HG02588 (cell line): Measurements from ENCODE around the gene QSOX2.

Experiments used
- ATAC-seq: cut with Tn5 transposase; IDR thresholded peaks from one replicate; pipeline ENCODE4 v1.9.1; 2021; ENCODE audit warnings: mild to moderate bottlenecking, moderate library complexity; ENCODE audit not compliant: unreplicated experiment

Gene QSOX2

DNA sequence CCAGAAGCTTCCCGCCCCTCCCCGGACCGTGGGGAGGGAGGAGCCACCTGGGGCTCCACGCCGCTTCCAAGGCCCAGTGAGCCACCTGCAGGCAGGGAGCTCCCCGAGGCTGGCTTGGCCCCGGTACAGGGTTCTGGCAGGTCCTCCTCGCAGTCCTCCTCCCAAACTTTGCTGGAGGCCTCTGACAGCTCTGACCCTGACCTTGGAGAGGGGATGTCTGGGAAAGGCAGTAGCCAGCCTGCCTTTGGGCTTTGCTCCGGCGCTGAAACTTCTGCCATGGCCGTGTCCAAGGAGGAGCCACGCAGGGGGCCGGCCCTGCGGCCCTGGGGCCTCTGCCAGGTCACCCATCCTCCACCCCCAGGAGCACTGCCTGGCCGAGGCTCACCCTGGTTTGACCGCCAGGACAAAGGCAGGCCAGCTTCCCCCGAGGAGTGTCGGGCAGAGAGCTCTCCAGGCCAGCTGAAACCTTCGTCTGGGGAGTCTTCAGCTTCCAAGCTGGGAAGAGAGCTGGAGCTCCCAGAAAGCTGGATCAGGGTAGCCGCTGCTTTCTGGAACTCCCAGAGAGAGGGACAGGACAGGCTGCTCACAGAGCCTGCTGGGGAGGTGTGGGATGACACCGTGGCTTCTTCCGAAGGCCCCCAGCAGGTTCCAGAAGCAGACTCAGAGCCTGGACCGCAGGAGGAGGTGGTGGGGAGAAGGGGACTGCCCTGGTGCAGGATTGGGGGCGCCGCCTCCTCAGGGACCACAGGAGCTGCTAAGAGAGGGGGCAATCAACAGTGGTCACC, 9.0 kb upstream of the QSOX2 start:
- ATAC-seq = no peak

DNA sequence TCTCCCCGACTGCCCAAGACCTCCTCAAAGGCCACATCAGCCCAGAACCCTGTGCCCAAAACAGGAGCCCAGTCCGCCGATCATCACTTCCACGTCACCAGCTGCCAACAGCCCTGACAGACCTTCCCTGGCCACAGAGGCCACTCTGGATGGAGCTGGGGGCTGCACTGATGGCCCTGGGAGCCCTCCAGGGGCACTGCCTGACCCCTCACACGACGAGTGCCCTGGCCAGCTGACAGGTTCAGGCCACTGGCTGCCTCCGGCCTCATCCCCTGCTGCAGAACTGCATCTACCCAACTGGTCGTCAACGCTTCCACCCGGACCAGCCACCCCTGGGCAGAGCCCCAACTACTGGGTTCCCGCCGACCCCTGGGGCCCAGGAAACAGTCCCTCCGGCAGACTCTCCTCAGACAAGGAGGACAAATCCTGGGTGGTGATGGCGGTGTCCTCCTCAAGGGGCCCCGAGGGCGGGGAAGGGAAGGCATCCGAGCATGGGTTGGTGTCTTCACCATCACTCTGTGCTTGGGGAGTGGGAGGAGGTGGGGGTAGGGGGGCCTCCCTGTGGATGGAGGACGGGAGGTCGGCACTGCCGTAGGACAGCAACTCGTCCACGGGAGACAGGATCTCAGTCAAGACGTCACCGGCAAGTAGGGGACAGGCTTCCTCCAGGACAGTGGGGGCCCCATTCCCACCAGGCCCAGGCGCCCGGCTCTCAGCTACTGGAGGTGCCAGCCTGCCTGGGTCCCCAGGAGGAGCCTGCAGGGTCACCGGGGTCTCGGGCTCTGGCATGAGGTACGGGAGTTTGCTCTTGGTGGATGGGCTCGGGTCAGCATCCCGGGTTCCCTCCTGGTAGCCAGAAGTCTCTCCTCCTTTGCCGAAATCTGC, 7.9 kb upstream of the QSOX2 start:
- no peak for ATAC-seq

DNA sequence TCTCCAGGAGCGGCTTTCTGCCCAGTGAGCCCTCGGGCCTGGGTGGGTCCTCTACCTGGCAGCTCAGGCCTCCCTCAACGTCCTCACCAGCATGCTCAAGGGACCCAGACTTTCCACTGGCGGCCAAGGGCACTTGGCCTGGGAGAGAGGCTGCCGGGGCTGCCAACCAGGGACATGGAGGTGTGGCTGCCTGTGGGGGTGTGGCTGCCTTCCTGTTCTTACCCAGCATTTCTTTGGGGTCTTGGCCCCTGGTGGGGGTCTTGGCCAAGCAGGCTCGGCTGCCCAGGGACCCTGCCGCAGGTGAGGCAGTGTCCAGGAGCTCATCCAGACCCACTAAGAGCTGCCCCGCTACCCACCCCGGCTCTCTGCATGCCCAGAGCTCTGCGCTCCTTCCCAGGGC, 7.2 kb upstream of the QSOX2 start:
- ATAC-seq = no peak

DNA sequence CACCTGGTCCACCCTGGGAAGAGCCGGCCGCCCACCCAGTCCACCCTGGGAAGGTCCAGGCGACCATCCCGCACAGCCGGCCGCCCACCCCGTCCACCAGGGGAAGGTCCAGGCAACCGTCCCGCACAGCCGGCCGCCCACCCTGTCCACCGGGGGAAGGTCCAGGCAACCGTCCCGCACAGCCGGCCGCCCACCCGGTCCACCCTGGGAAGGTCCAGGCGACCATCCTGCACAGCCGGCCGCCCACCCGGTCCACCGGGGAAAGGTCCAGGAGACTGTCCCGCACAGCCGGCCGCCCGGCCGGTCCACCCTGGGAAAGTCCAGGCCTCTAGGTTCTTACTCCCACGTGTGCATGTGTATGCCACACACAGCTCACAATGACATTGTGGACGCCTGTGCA, 6.7 kb upstream of the QSOX2 start:
- ATAC-seq = no peak

DNA sequence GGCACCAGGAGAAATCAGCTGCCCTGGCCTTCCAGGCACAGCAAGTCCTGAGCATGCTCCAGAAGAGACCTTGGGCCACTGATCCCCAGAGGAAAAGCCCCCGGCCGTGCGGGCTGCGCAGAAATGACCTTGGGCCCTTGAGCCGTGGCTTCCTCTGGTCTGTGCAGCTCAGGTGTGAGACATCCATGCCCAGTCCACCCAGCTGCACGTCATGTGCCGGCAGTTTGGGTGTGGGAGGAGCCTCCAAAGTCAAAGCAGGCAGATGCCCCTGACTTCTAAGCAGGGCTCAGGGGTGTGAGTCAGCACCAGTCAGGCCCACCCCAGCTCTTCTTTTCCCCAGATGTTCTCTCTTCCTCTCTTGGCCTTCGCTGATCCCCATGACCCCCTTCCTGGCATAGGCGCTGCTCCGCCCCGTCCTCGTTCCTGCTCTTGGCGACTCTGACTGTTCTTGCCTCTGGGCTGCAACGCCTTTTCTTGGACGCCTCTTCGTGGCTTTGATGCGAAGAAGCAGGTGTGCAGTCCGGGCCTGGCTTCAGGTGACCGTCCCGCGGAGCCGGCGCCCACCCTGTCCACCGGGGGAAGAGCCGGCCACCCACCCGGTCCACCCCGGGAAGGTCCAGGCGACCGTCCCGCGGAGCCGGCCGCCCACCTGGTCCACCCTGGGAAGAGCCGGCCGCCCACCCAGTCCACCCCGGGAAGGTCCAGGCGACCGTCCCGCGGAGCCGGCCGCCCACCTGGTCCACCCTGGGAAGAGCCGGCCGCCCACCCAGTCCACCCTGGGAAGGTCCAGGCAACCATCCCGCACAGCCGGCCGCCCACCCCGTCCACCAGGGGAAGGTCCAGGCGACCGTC, 5.9 kb upstream of the QSOX2 start:
- no peak for ATAC-seq

DNA sequence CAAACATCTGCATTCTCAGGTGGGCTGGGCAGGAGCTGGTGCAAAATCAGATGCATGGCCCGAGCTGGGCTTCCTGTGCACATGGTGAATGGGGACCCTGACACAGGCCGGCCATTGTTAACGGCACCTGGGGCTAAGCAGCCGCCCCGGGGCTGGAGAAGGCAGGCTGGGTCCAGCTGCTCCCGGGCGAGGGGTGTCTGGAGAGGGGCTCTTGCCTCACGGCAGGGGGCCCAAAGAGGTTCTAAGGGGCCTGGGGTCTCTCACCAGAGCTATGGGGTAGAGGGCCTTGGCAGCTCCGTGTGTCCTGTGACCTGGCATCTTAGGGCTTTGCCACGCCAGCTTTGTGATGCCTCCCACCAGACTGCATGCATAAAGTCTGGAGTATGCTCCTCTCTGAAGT, 5.1 kb upstream of the QSOX2 start:
- no peak for ATAC-seq

DNA sequence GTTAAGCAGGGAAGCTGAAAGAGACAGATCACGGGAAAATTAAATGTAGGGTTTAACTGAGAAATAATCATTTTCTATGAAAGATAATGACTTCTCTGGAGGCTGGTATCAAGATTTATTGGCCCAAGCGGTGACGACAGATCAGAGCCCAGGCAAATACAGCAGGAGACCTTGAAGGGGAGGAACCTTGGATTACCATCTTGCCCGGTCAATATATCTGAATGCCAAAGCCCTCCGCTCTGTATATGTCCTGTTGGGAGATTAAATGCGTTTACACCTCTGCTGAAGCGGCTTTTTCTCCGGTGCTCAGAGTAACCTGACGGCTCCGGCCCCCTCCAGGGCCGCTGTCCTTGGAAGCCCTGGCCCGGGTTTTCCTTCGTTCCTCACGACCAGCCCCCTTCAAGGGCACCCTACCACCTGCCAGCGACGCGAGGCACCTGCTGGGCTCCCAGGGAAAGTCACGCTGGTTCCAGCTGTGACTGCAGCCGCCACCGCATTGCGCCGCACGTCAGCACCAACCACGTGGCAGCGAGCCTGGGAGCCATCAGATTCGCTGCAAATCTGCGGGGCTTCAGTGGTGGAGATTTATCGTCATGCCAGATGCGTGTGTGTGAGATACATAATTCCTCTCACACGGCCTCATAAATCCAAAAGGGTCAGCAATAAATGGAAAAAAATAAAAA, 4.4 kb upstream of the QSOX2 start:
- ATAC-seq = no peak

DNA sequence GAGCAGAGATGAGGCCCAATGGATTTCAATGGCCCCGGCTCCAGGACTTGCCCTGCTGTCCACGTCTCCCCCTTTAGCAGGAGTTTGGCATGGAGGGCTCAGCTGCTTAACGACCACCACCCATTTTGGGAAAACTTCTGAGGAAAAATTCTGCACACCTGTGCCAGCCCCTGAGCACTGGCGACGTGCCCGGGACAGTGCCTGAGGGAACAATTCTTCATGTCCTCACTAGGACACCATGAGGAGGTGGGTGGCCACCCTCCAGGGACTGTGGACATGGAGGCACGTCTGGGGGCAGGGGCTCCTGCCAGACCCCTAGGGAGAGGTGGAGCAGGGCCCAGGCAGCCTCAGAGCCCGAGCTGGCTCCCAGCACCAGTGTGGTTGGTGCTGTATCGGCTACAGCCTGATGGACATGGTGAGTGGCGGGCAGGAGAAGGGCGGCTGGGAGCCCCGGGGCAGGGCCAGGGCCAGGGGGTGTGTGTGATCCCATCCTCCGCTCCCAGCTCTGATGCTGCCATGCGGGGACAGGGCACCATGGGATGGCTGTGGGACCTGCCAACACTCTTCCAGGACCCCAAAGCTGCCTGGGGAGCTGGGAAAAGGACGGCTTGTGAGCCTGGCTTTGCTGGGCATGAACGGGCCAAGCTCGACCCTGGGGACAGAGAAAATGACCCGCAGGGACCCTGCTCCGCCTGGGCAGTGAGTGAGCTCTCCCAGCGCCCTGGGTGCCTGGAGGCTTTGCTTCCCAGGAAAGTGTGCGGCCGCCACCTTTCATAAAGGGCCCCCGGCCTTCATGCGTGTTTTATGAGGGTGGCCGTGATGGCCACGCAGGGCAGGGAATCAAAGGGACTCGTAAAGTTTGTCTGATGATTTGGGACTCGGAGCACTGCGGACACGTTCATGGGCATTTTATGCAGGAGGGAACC, 3.6 kb upstream of the QSOX2 start:
- ATAC-seq = no peak

DNA sequence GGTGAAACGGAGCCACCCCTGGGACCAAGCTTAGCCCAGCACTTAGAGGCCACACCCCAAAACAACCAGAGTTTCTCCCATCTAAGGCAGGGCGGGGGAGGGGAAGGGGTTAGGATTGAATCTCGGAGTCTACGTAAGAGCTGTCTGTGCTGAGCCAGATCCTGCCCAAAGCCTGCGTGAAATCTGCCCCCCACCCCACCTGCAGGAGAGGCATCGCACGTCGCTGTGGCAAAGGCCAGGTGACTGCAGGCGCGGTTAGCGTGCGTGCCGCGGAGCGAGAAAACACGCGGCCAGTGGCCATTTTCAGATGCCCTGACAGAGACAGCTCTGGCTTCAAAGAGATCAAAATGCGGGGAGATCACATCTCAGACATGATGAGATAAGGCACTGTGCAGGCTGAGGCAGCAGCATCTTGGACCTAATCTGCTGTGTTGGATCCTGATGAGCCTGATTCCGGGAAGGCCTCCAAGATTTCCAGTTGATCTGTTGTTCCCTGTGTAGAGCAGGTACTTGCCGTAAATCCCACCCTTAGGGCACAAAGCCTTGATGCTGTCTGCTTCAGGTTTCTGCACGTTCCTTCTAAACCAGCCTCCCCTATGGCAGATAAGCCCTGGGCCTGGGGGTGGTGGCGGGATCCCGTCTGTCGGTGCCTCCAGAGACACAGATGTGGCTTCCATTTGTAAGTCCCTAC, 2.5 kb upstream of the QSOX2 start:
- ATAC-seq = no peak

DNA sequence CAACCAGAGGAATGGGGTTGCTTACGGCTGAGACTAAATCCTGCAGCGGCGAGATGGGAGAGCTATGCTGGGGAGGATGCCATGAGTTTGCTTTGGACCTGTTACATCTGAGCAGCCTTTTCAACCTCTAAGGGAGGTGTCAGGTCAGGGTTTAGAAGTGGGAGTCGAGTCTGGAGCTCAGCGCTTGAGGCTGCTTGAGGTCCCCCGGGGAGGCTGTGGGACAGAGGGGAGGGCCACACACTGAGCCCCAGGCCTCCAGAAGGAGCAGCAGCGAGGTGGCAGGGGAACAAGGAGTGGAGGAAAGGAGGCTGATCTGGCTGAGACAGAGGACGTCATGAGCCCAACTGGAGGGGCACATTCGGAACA, 1.9 kb upstream of the QSOX2 start:
- ATAC-seq = no peak

DNA sequence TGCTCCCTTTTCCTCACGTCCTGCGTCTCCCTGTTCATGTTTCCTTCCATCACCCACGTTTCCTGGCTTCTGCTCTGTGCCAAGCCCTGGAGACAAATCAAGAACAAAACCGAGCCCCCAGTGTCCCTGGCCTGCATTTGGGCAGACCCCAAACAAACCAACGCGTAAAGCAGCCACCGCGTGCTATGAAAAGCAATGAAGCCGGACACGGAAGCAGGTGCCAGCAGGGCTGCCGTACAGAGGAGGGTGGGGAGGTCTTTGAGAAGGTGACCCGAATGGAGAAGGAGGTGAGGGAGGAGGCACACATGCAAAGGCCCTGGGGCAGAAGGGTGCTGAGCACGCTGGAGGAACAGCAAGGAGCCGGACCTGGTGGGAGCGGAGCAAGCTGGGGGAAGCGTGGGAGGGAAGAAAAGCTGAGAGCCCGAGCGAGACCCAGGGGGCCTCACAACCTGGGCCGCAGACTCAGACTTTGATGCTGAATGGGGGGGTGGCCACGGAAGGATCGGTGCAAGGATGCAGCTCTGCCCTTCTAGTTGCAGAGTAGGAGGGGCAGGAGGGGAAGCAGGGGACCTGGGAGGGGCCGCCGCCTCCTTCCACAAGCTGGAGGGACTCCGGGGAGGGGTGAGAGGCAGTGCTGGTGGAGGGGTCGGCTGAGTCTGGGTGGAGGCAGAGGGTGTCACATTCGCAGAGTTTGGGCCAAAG, 1.4 kb upstream of the QSOX2 start:
- ATAC-seq = no peak

DNA sequence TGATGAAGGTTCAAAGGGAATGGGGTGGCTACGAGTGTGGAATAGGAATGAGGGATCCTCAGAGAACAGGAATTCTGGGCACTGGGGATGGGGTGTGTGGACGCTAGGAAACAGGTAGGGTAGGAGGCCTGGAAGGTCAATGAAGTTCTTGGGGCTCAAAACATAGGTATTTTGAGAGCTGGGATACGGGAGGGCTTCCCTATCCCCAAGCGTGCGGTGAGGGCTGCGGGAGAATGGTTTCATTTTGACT, 718 bp downstream of the QSOX2 start:
- ATAC-seq = no peak

DNA sequence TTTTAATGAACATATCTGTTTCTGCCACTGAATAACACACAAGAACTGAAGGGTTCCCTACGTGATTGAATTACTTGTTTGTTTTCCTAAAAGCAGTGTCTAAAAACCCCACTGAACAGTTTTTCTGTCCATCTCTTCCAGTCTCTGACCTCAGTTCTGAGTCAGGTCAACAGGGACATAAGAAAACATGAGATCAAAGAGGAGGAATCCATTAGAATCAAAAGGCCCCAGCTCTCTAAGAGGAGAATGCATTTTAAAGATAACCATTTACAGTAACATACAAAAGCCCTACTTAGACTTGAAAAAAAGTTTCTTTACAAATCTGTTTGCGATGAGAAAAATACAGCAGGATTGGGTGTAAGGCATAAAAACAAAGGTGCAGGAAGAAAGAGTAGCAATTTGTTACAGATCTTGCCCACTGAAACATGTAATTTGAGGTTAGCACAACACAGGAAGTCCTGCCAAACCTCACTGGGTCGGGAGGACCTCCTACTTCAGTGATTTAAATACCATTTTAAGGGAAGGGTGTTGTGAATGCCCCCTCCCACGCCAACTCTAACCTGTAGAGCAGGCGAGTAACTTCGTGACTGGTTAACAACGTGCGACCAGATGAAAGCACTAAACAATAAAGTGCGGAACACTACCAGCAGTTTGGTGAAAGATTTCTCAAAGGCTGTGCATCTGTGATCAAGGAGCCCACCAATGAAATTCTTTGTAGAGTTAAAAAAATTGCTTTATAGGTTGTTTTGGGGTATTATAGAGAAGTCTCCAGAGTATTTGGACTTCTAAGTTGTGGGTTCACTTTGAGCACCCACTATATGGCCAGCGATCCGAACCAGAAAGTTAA, 1.3 kb downstream of the QSOX2 start:
- ATAC-seq = no peak

DNA sequence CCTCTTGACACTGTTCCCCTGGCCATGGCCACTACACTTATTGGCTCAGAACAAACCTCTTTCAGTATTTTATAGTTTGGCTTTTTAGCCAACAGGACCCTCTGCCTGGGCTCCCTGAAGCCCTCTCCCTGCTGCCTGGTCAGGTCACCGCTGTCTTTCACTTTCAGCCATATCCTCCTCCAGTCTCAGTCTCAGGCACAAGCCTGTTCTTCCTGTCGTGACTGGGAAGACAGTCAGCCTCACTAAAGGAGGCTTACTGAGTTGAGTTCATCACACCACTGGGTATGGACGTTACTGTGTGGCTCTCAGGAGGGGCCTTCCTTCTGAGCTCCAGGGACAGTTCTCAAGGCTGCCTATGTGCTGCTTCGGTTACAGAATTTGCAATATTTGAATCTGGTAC, 2.0 kb downstream of the QSOX2 start:
- ATAC-seq = no peak

DNA sequence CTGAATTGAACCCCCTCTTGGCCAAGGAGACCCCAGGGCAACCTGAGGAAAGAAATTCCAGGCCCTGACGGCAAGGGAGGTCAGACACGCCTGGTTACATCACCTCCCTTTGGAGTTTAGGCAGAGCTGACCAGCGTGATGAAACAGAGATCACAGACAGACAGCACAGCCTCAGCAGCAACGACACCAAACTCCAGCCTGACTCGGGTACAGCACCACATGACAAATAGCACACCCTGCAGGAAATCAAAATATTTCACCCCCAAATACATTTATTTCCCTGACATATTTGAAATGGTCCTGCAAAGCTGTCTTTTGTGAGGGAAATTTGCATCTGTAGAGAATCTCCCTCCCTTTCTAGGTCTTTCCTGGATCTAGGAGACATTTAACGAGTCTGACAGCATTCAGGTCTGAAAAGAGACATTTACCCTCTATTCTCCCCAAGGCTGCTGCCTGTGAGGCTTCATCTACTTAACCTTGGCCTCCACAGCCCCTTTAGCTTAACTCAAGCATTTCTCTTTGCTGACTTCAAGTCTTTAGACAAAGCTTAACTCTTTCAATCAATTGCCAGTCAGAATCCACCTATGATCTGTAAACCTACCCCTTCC, 2.6 kb downstream of the QSOX2 start:
- ATAC-seq = no peak

DNA sequence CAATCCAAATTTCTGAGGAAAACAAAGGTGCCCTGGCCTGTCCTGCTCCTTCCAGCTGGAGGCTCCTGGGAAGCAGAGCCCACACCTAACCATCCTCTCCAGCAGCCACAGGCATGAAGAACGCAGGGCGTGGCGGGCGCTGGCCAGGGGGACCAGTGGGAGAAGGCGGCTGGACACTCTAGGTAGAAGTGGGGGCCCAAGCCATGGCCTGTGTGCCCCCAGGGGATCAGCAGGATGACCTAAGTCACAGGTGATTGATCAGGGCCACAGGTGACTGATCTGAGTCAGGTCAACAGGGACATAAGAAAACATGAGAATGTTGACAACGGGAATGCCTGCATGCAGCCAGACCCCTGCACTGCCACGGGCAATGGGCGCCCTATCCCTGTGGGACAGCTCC, 3.4 kb downstream of the QSOX2 start:
- no peak for ATAC-seq

DNA sequence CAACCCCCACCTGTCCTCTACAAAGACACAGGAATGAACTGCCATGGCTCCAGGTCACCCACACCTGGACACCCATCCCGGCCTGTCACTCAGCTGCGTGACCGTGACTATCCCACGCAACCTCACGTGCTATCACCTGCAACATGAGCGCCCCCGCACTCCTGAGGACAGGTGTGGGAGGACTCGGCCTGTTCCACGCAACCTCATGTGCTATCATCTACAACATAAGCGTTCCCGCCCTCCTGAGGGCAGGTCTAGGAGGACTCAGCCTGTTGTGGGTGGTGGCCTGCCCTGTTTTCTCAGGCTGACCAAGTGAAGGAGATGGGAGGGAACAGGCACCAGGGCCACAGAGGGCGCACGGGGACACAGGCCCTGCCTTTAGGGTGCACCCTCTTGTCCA, 4.1 kb downstream of the QSOX2 start:
- ATAC-seq = no peak

DNA sequence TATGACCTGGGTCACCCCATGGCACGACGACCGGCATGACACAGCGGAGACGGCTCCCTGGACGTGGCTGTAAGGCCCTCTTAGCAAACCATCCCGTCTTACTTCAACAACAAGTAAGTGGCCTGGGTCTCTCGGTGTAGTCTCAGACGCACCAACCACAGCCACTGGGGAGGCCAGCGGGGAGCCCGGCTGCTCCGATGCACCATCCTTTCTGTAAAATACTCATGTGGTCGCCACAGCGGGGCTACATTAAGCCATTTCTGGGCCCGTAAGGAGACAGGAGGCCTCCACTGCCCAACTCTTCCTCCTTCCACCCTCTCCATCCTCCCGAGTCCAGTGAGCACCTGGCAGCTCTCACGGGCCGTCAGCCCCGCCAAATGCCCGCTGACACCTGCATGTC, 4.7 kb downstream of the QSOX2 start:
- no peak for ATAC-seq
